CD14-positive monocyte (primary cell): Measurements from ENCODE around the gene ZNF407. TPM values are rescaled to one million over a fixed set of nuclear protein-coding genes. Genes with fewer than 3 reads are reported as not detected.
A peak's percentile ranks its signal among the peaks of the same experiment; 100 is the strongest.

Experiments
- DNase-seq, 3 donors: peaks; one replicate each; pipeline ENCODE4 v3.0.0-alpha.2; 2011 to 2022
- H2AFZ ChIP-seq: 2 replicates; pipeline ENCODE4 v1.6.0; 2012; ENCODE audit warnings: mild to moderate bottlenecking, low read depth, low read length, inconsistent platforms; ENCODE audit not compliant: insufficient read depth, poor library complexity, severe bottlenecking
- H3K27ac ChIP-seq, 2 donors: 1 replicate in 1 of 2; 2 replicates in 1 of 2; pipeline ENCODE4 v1.5.1; 2012 to 2013; ENCODE audit warnings: low read length in 2 of 2, control low read depth in 1 of 2, inconsistent platforms in 1 of 2, low read depth in 1 of 2, mild to moderate bottlenecking in 1 of 2
- H3K27me3 ChIP-seq, 2 donors: one replicate each; pipeline versions ENCODE4 v1.6.0 to v1.6.1; 2011 to 2013; ENCODE audit warnings: low read length in 2 of 2; ENCODE audit not compliant: control insufficient read depth in 2 of 2, insufficient read depth in 2 of 2
- H3K36me3 ChIP-seq, 2 donors: replicated peaks in 1 of 2; 1 replicate in 1 of 2; 2 replicates in 1 of 2; pipeline versions ENCODE4 v1.5.1 to v1.6.1; 2012 to 2013; ENCODE audit warnings: low read length in 2 of 2, control low read depth in 1 of 2, inconsistent platforms in 1 of 2, mild to moderate bottlenecking in 1 of 2; ENCODE audit not compliant: insufficient read depth in 2 of 2, control insufficient read depth in 1 of 2
- H3K4me1 ChIP-seq, 2 donors: 1 replicate in 1 of 2; 2 replicates in 1 of 2; pipeline versions ENCODE4 v1.5.1 to v1.6.1; 2012 to 2013; ENCODE audit warnings: low read length in 2 of 2, control low read depth in 1 of 2, inconsistent platforms in 1 of 2, mild to moderate bottlenecking in 1 of 2, moderate library complexity in 1 of 2; ENCODE audit not compliant: insufficient read depth in 2 of 2, control insufficient read depth in 1 of 2
- H3K4me2 ChIP-seq: replicated peaks from 2 replicates; pipeline ENCODE3; 2012; ENCODE audit warnings: low read length, moderate library complexity, mild to moderate bottlenecking; ENCODE audit not compliant: poor library complexity, severe bottlenecking; ENCODE audit errors: extremely low read depth
- H3K4me3 ChIP-seq, 3 experiments: fragments of 200-600 bp in 1 of 3; sonication (generic) in 1 of 3; replicated peaks in 1 of 3; 1 replicate in 2 of 3; 2 replicates in 1 of 3; pipeline ENCODE4 v1.5.1; 2011 to 2013; ENCODE audit warnings: low read length in 3 of 3, mild to moderate bottlenecking in 3 of 3, control low read depth in 2 of 3, low read depth in 2 of 3, inconsistent platforms in 1 of 3, moderate library complexity in 1 of 3
- H3K79me2 ChIP-seq: 2 replicates; pipeline ENCODE4 v1.6.0; 2012; ENCODE audit warnings: mild to moderate bottlenecking, control low read depth, inconsistent platforms, low read length, moderate library complexity; ENCODE audit not compliant: insufficient read depth
- H3K9ac ChIP-seq: 2 replicates; pipeline ENCODE4 v1.6.0; 2017; ENCODE audit warnings: low read length, mild to moderate bottlenecking; ENCODE audit not compliant: insufficient read depth, poor library complexity, severe bottlenecking
- H3K9me3 ChIP-seq, 2 donors: replicated peaks in 1 of 2; 1 replicate in 1 of 2; 2 replicates in 1 of 2; pipeline versions ENCODE4 v1.5.1 to v1.6.1; 2012 to 2013; ENCODE audit warnings: low read length in 2 of 2, control low read depth in 1 of 2; ENCODE audit not compliant: control insufficient read depth in 1 of 2, insufficient read depth in 1 of 2
- H4K20me1 ChIP-seq: 2 replicates; pipeline ENCODE4 v1.6.0; 2012; ENCODE audit warnings: mild to moderate bottlenecking, low read length, control low read depth, moderate library complexity; ENCODE audit not compliant: insufficient read depth
- H3K27ac Mint-ChIP-seq, 7 donors: one replicate each; pipeline ENCODE4 v1.8.0; 2020; ENCODE audit warnings: mild to moderate bottlenecking in 7 of 7, mixed read lengths in 7 of 7, moderate library complexity in 6 of 7, inconsistent platforms in 2 of 7
- H3K27me3 Mint-ChIP-seq, 3 donors: one replicate each; pipeline ENCODE4 v1.8.0; 2021 to 2022; ENCODE audit warnings: low read depth in 3 of 3, mild to moderate bottlenecking in 3 of 3, mixed read lengths in 3 of 3, moderate library complexity in 3 of 3, inconsistent platforms in 1 of 3
- H3K36me3 Mint-ChIP-seq, 2 donors: one replicate each; pipeline ENCODE4 v1.8.0; 2020; ENCODE audit warnings: mixed read lengths in 2 of 2, inconsistent platforms in 1 of 2, mild to moderate bottlenecking in 1 of 2
- H3K4me1 Mint-ChIP-seq: one replicate; pipeline ENCODE4 v1.8.0; 2020; ENCODE audit warnings: mild to moderate bottlenecking, mixed read lengths
- H3K4me3 Mint-ChIP-seq, 2 donors: one replicate each; pipeline ENCODE4 v1.8.0; 2020; ENCODE audit warnings: mild to moderate bottlenecking in 2 of 2, mixed read lengths in 2 of 2, moderate library complexity in 1 of 2
- H3K9me3 Mint-ChIP-seq, 7 donors: one replicate each; pipeline ENCODE4 v1.8.0; 2020 to 2022; ENCODE audit warnings: mixed read lengths in 7 of 7, mild to moderate bottlenecking in 6 of 7, moderate library complexity in 6 of 7, inconsistent platforms in 2 of 7
- CTCF ChIP-seq: fragments of 200-600 bp; IDR thresholded peaks from one replicate; pipeline ENCODE4 v1.8.0; 2022; ENCODE audit warnings: antibody characterized with exemption, mild to moderate bottlenecking
- WGBS: methylation state at CpG from one replicate; pipeline ENCODE4 v1.1.5; 2013; ENCODE audit warnings: missing lambda C conversion rate; ENCODE audit not compliant: insufficient coverage; 5-methylcytosine and 5-hydroxymethylcytosine counted together
- intact Hi-C, 2 donors: fragments of 100-400 bp; cut with micrococcal nuclease; formaldehyde crosslinking; loops; one replicate each; pipeline versions ENCODE4 v1.15.0 to v1.15.1; 2023
- polyA plus RNA-seq, 3 donors: library from polyadenylated mRNA; depleted of rRNA in 1 of 3; unstranded in 2 of 3; stranded (reverse) in 1 of 3; fragments of 300-500 nt in 2 of 3; fragments of >200 nt in 1 of 3; fragmentation: Illumina TruSeq in 2 of 3; gene quantifications; 1 replicate in 2 of 3; 2 replicates in 1 of 3; pipeline ENCODE4 v1.2.3, GENCODE V29; 2012 to 2021

The ZNF407 gene
- polyA plus RNA-seq, 3 donors: 1.3 to 3.6 (median 1.6) TPM

GRCh38 chr18:74632351-74632679 is 34.6 kb downstream of the ZNF407 start:
- no peak for TF ChIP-seq CTCF
- Histone ChIP-seq H4K20me1 (peaks cover 1% of the 10 kb centered on the region), H3K9ac (no peak overlapping the region), H3K4me1 (peaks cover 34 to 40% of the 10 kb centered on the region in 2 donors), H3K36me3 (peaks cover 3 to 29% of the 10 kb centered on the region in 2 donors), H3K27ac (peak overlapping the region in 1 of 2 donors; percentile 49), H3K4me2 (peak overlapping the region; percentile 59), H3K79me2 (peaks cover 13% of the 10 kb centered on the region), H3K27me3 (no peaks in the 10 kb centered on the region), H2AFZ (no peak overlapping the region), H3K9me3 (no peaks in the 10 kb centered on the region), H3K4me3 (peak overlapping the region in 1 of 3 experiments; percentile 50)
- Mint-ChIP-seq H3K27ac (peak overlapping the region in 6 of 7 donors; percentile 58 to 88 (median 78)), H3K4me3 (no peak overlapping the region), H3K9me3 (peaks cover 0 to 2% (median 0%) of the 10 kb centered on the region in 7 donors), H3K4me1 (peaks cover 44% of the 10 kb centered on the region), H3K27me3 (peaks cover 0 to 1% (median 0%) of the 10 kb centered on the region in 3 donors), H3K36me3 (peaks cover 32 to 33% of the 10 kb centered on the region in 2 donors)
- DNase-seq: no peak
- WGBS: 94% methylated on average over 6 of the region's 6 CpGs
- intact Hi-C loops: no loop called here

GRCh38 chr18:74632856-74633255 is 35.2 kb downstream of the ZNF407 start:
- no peak overlapping the region for H2AFZ ChIP-seq
- Mint-ChIP-seq H3K4me3 (no peak overlapping the region), H3K9me3 (peaks cover 0 to 2% (median 0%) of the 10 kb centered on the region in 7 donors), H3K27ac (peak overlapping the region in 1 of 7 donors; percentile 86), H3K4me1 (peaks cover 46% of the 10 kb centered on the region), H3K36me3 (peaks cover 34 to 35% of the 10 kb centered on the region in 2 donors), H3K27me3 (peaks cover 0 to 1% (median 0%) of the 10 kb centered on the region in 3 donors)
- no peaks in the 10 kb centered on the region for H3K27me3 ChIP-seq
- H3K4me3 ChIP-seq: no peak overlapping the region
- H3K4me1 ChIP-seq: peaks cover 35 to 46% of the 10 kb centered on the region in 2 donors
- no peak overlapping the region for H3K9ac ChIP-seq
- no peak overlapping the region for H3K4me2 ChIP-seq
- intact Hi-C loops: no loop called here
- peaks cover 3 to 29% of the 10 kb centered on the region in 2 donors for H3K36me3 ChIP-seq
- H3K9me3 ChIP-seq: no peaks in the 10 kb centered on the region
- no peak for DNase-seq
- H3K27ac ChIP-seq: peak overlapping the region in 1 of 2 donors; percentile 49
- H3K79me2 ChIP-seq: peaks cover 13% of the 10 kb centered on the region
- WGBS: 100% methylated on average over 2 of the region's 4 CpGs
- no peak for TF ChIP-seq CTCF
- H4K20me1 ChIP-seq: no peaks in the 10 kb centered on the region
